A673 (cell line): ENCODE results near the gene LPP. TPM values are rescaled to one million over a fixed set of nuclear protein-coding genes. Genes with fewer than 3 reads are reported as not detected.

Source experiments
- BruUV-seq: library from RNA; stranded (reverse); fragments of 400-500 nt; replicated peaks from 2 replicates; lab custom pipeline; 2021; lab: Mats Ljungman, UMichigan
- CTCF ChIA-PET: fragments of 300-600 bp; sonication (Branson Sonifier 250); formaldehyde crosslinking; loops from one replicate; lab custom pipeline; 2022; ENCODE audit warnings: antibody characterized with exemption; lab: Charles Lee
- POLR2A ChIA-PET: fragments of 300-600 bp; sonication (Branson Sonifier 250); formaldehyde crosslinking; loops from one replicate; lab custom pipeline; 2022; ENCODE audit warnings: antibody characterized with exemption; ENCODE audit not compliant: low non-redundant PET; lab: Charles Lee
- DNase-seq: peaks from one replicate; pipeline ENCODE4 v3.0.0-alpha.2; 2015; ENCODE audit warnings: low spot score
- H3K27ac ChIP-seq: fragments of 200-600 bp; sonication (generic); 2 replicates; pipeline ENCODE4 v1.5.1; 2016; ENCODE audit warnings: mixed run types, low read depth, mild to moderate bottlenecking, mixed read lengths, antibody characterized with exemption, low read length; ENCODE audit not compliant: poor library complexity, severe bottlenecking
- H3K27me3 ChIP-seq: fragments of 200-600 bp; sonication (generic); replicated peaks from 2 replicates; pipeline ENCODE4 v1.6.1; 2017; ENCODE audit warnings: mixed run types, low read depth, mild to moderate bottlenecking, mixed read lengths, antibody characterized with exemption, low read length; ENCODE audit not compliant: insufficient read depth, poor library complexity
- H3K36me3 ChIP-seq: fragments of 200-600 bp; sonication (generic); 2 replicates; pipeline ENCODE4 v1.6.1; 2016; ENCODE audit warnings: mixed run types, mild to moderate bottlenecking, mixed read lengths, antibody characterized with exemption, low read length; ENCODE audit not compliant: insufficient read depth, poor library complexity, severe bottlenecking
- H3K4me1 ChIP-seq: fragments of 200-600 bp; sonication (generic); 2 replicates; pipeline ENCODE4 v1.6.1; 2017; ENCODE audit warnings: mixed run types, mild to moderate bottlenecking, mixed read lengths, antibody characterized with exemption, low read length; ENCODE audit not compliant: insufficient read depth, poor library complexity, severe bottlenecking
- H3K4me3 ChIP-seq: fragments of 200-600 bp; sonication (generic); 2 replicates; pipeline ENCODE4 v1.5.1; 2016; ENCODE audit warnings: low read depth, mixed run types, mild to moderate bottlenecking, mixed read lengths, low read length; ENCODE audit not compliant: poor library complexity, severe bottlenecking
- H3K9me3 ChIP-seq: fragments of 200-600 bp; sonication (generic); 2 replicates; pipeline ENCODE4 v1.6.1; 2016; ENCODE audit warnings: mixed run types, low read depth, mild to moderate bottlenecking, mixed read lengths, antibody characterized with exemption, low read length; ENCODE audit not compliant: poor library complexity, severe bottlenecking
- EZH2 ChIP-seq: fragments of 200-600 bp; sonication (generic); IDR thresholded peaks from 2 replicates; pipeline ENCODE4 v1.6.1; 2017; ENCODE audit warnings: borderline replicate concordance, low read depth, mild to moderate bottlenecking, mixed read lengths, antibody characterized with exemption, low read length; ENCODE audit not compliant: poor library complexity, severe bottlenecking
- intact Hi-C: fragments of 100-400 bp; cut with micrococcal nuclease; formaldehyde crosslinking; loops from one replicate; pipeline ENCODE4 v1.10.0; 2022; ENCODE audit not compliant: unreplicated experiment
- total RNA-seq: library from RNA; stranded (reverse); gene quantifications from 2 replicates; pipeline ENCODE4 v1.2.3, GENCODE V29; 2021
- TF ChIP-seq, protein P1 (sequence below): fragments of 300-800, 200-600 bp; sonication (generic); conservative IDR thresholded peaks from 2 replicates; pipeline ENCODE4 v1.5.1; 2017; ENCODE audit warnings: low read depth, mild to moderate bottlenecking, antibody characterized with exemption, low read length, moderate library complexity, mixed read lengths

Gene LPP
- total RNA-seq, 1 experiment from 2014 or later = 39.7 TPM

GRCh38 chr3:188559072-188559429, 405.1 kb downstream of the LPP start:
- no peaks in the 10 kb centered on the region for H3K36me3 ChIP-seq
- intact Hi-C loops = no loop called here
- no peak for TF ChIP-seq EZH2
- TF ChIP-seq, protein P1, sequence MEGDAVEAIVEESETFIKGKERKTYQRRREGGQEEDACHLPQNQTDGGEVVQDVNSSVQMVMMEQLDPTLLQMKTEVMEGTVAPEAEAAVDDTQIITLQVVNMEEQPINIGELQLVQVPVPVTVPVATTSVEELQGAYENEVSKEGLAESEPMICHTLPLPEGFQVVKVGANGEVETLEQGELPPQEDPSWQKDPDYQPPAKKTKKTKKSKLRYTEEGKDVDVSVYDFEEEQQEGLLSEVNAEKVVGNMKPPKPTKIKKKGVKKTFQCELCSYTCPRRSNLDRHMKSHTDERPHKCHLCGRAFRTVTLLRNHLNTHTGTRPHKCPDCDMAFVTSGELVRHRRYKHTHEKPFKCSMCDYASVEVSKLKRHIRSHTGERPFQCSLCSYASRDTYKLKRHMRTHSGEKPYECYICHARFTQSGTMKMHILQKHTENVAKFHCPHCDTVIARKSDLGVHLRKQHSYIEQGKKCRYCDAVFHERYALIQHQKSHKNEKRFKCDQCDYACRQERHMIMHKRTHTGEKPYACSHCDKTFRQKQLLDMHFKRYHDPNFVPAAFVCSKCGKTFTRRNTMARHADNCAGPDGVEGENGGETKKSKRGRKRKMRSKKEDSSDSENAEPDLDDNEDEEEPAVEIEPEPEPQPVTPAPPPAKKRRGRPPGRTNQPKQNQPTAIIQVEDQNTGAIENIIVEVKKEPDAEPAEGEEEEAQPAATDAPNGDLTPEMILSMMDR = no peak
- no peak for DNase-seq
- no TSS peak for BruUV-seq
- CTCF ChIA-PET = no interaction called here
- H3K9me3 ChIP-seq = no peaks in the 10 kb centered on the region
- no peaks in the 10 kb centered on the region for H3K4me1 ChIP-seq
- no peak overlapping the region for H3K4me3 ChIP-seq
- no peak overlapping the region for H3K27ac ChIP-seq
- H3K27me3 ChIP-seq = no peaks in the 10 kb centered on the region
- POLR2A ChIA-PET = no interaction called here

DNA sequence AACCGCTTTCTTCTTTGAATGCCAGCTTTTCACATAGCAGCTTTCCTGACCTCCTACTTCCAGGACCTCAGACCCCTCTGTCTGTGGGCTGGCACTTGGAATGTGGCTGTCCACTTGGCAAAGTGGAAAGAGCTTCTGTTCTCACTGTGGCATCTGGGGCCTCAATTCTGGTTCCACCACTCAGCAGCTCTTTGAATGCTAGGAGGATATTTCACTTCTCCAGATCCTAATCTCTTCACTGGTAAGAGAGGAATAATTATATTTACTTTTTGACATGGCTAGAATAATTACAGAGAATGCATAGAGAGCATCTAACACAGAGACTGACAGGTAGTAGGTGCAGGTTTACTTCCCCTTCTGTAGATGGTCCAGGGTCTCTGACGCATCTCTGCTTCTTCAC, 405.9 kb downstream of the LPP start:
- CTCF ChIA-PET = no interaction called here
- no peaks in the 10 kb centered on the region for H3K27me3 ChIP-seq
- H3K4me3 ChIP-seq = no peak overlapping the region
- no peaks in the 10 kb centered on the region for H3K4me1 ChIP-seq
- H3K27ac ChIP-seq = no peak overlapping the region
- H3K9me3 ChIP-seq = no peaks in the 10 kb centered on the region
- DNase-seq = no peak
- BruUV-seq = no TSS peak
- no peaks in the 10 kb centered on the region for H3K36me3 ChIP-seq
- no peak for TF ChIP-seq EZH2
- TF ChIP-seq, protein P1 = no peak
- intact Hi-C loops = no loop called here
- POLR2A ChIA-PET = no interaction called here

- intact Hi-C loops = no loop called here
- no peaks in the 10 kb centered on the region for H3K4me1 ChIP-seq
- H3K27me3 ChIP-seq = no peaks in the 10 kb centered on the region
- no peaks in the 10 kb centered on the region for H3K36me3 ChIP-seq
- TF ChIP-seq, protein P1 = no peak
- no peak for TF ChIP-seq EZH2
- no peak for DNase-seq
- no TSS peak for BruUV-seq
- CTCF ChIA-PET = interaction anchor here (0.6 kb wide), 1 partner anchor 394 kb away, joined by 5 read pairs; no protein-coding TSS in a partner anchor
- no peak overlapping the region for H3K27ac ChIP-seq
- POLR2A ChIA-PET = no interaction called here
- H3K9me3 ChIP-seq = no peaks in the 10 kb centered on the region
- H3K4me3 ChIP-seq = no peak overlapping the region
Observed at GRCh38 chr3:188562144-188562543, 408.2 kb downstream of the LPP start.
